ENCODE data around the gene CCDC50.

GRCh38 chr3:191338177-191338488 lies 8.9 kb downstream of the CCDC50 start:
- TF ChIP-seq, protein P1, sequence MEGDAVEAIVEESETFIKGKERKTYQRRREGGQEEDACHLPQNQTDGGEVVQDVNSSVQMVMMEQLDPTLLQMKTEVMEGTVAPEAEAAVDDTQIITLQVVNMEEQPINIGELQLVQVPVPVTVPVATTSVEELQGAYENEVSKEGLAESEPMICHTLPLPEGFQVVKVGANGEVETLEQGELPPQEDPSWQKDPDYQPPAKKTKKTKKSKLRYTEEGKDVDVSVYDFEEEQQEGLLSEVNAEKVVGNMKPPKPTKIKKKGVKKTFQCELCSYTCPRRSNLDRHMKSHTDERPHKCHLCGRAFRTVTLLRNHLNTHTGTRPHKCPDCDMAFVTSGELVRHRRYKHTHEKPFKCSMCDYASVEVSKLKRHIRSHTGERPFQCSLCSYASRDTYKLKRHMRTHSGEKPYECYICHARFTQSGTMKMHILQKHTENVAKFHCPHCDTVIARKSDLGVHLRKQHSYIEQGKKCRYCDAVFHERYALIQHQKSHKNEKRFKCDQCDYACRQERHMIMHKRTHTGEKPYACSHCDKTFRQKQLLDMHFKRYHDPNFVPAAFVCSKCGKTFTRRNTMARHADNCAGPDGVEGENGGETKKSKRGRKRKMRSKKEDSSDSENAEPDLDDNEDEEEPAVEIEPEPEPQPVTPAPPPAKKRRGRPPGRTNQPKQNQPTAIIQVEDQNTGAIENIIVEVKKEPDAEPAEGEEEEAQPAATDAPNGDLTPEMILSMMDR (IDR thresholded peaks at IDR 0.05; ENCODE audit: low read depth, low read length, poor library complexity, severe bottlenecking), result no peak
- no peak for TF ChIP-seq EZH2phosphoT487 (IDR thresholded peaks at IDR 0.05; ENCODE audit: borderline replicate concordance, low read length)
